ENCODE data around the gene DNM2.

DNA sequence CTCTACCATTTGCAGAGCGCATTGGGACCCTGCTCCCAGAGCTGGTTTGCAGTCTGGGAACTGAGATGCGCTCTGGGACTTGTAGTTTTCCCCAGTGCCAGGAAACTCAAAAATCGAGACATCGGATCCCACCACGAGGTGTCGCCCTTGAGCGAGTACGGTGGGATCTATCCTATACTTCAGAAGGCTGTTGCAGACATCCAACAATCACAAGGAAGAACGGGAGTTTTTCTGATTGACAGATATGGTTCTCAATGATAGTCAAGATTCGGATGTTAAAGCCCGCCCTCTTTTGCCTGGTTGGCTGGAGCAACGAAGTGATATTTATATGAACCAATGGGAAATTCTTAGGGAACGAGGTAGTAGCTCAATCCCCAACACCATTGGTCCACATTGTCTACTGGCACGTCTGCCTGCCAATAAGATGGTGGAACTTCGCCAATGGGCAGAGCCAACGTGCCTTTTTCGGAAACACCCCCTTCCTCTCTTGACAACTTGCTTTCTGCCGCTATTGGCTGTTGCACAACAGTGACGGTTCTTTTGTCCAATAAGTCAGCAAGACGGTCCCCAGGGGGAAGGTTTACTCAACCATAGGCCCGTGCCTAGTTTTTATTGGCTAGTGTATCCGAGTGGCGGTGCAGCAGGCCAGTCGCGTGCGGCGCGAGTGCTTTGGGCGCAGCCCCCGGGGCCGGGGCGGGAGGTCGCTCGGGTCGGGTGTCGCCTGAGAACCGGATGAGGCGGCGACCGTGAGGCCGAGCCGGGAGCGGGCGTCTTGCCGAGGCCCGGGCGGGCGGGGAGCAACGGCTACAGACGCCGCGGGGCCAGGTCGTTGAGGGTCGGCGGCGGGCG, at the start of gene DNM2:
- TF ChIP-seq, protein P1, sequence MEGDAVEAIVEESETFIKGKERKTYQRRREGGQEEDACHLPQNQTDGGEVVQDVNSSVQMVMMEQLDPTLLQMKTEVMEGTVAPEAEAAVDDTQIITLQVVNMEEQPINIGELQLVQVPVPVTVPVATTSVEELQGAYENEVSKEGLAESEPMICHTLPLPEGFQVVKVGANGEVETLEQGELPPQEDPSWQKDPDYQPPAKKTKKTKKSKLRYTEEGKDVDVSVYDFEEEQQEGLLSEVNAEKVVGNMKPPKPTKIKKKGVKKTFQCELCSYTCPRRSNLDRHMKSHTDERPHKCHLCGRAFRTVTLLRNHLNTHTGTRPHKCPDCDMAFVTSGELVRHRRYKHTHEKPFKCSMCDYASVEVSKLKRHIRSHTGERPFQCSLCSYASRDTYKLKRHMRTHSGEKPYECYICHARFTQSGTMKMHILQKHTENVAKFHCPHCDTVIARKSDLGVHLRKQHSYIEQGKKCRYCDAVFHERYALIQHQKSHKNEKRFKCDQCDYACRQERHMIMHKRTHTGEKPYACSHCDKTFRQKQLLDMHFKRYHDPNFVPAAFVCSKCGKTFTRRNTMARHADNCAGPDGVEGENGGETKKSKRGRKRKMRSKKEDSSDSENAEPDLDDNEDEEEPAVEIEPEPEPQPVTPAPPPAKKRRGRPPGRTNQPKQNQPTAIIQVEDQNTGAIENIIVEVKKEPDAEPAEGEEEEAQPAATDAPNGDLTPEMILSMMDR (IDR thresholded peaks at IDR 0.05) = peak; percentile 77 to 97 (median 94)
- no peak for TF ChIP-seq POLR2A (IDR thresholded peaks at IDR 0.05)

Data from testis (tissue), 2 donors.